Sigmoid colon (tissue), 7 donors: Measurements from ENCODE around the gene TSPAN16. TPM values are rescaled to one million over a fixed set of nuclear protein-coding genes. Genes with fewer than 3 reads are reported as not detected.

Experiments used
- DNase-seq: peaks from one replicate; pipeline ENCODE4 v3.0.0-alpha.2; 2019
- H3K27ac ChIP-seq, 4 donors: fragments of 200-600 bp; sonication (generic); one replicate each; pipeline ENCODE4 v1.5.1; 2016 to 2019; ENCODE audit warnings: mild to moderate bottlenecking in 1 of 4
- H3K27me3 ChIP-seq, 3 donors: fragments of 200-600 bp; sonication (generic); one replicate each; pipeline ENCODE4 v1.5.1; 2019; ENCODE audit warnings: mild to moderate bottlenecking in 1 of 3
- H3K36me3 ChIP-seq, 4 donors: fragments of 200-600 bp; sonication (generic); one replicate each; pipeline ENCODE4 v1.5.1; 2016 to 2019
- H3K4me1 ChIP-seq, 4 donors: fragments of 200-600 bp; sonication (generic); one replicate each; pipeline ENCODE4 v1.5.1; 2017 to 2019
- H3K4me3 ChIP-seq, 4 donors: fragments of 200-600 bp; sonication (generic); one replicate each; pipeline ENCODE4 v1.5.1; 2017 to 2019; ENCODE audit warnings: mild to moderate bottlenecking in 2 of 4, moderate library complexity in 1 of 4
- H3K9me3 ChIP-seq, 4 donors: fragments of 200-600 bp in 3 of 4; sonication (generic) in 3 of 4; one replicate each; pipeline versions ENCODE4 v1.5.1 to v1.6.1; 2013 to 2019
- CTCF ChIP-seq, 4 experiments: fragments of 450-650 bp in 3 of 4; fragments of 200-600 bp in 1 of 4; IDR thresholded peaks; one replicate each; pipeline ENCODE4 v1.5.1; 2016 to 2019; ENCODE audit warnings: antibody characterized with exemption in 4 of 4, mild to moderate bottlenecking in 3 of 4, moderate library complexity in 2 of 4
- EP300 ChIP-seq, 4 donors: sonication (generic); formaldehyde crosslinking; IDR thresholded peaks; one replicate each; pipeline ENCODE4 v1.6.1; 2017; ENCODE audit warnings: antibody characterized with exemption in 4 of 4
- POLR2A ChIP-seq, 2 donors: fragments of 450-650 bp; IDR thresholded peaks; one replicate each; pipeline ENCODE4 v1.6.1; 2016; ENCODE audit warnings: antibody characterized with exemption in 2 of 2, mild to moderate bottlenecking in 2 of 2, moderate library complexity in 2 of 2
- POLR2AphosphoS5 ChIP-seq, 4 donors: sonication (generic); formaldehyde crosslinking; IDR thresholded peaks; one replicate each; pipeline ENCODE4 v1.6.1; 2017; ENCODE audit warnings: antibody characterized with exemption in 4 of 4
- WGBS, 2 donors: extraction: QIAGEN DNeasy Blood & Tissue Kit; methylation state at CpG; one replicate each; pipeline ENCODE4 v1.1.7; 2013; 5-methylcytosine and 5-hydroxymethylcytosine counted together
- intact Hi-C: fragments of 100-400 bp; cut with DNase I; formaldehyde crosslinking; loops from one replicate; pipeline ENCODE4 v1.15.1; 2023
- polyA plus RNA-seq, 3 donors: library from polyadenylated mRNA; stranded (reverse); fragments of 200-250 nt; gene quantifications; one replicate each; pipeline ENCODE4 v1.2.3, GENCODE V29; 2013
- total RNA-seq, 4 donors: library from RNA; depleted of rRNA; stranded (reverse); fragments of >200 nt; gene quantifications; one replicate each; pipeline ENCODE4 v1.1.0, GENCODE V29; 2016
- donor health status: healthy with polysubstance abuse.
- donor health status: Bipolar disorder and iron deficiency.
- donor health status: healthy.

The TSPAN16 gene
- total and polyA plus RNA-seq, 7 donors, result 0.07 TPM; not detected in 6

- no peaks in the 10 kb centered on the region for H3K36me3 ChIP-seq
- DNase-seq, result no peak
- no peak overlapping the region for H3K4me3 ChIP-seq
- intact Hi-C loops, result no loop called here
- no peaks in the 10 kb centered on the region for H3K9me3 ChIP-seq
- no peaks in the 10 kb centered on the region for H3K27me3 ChIP-seq
- peaks cover 0 to 10% (median 9%) of the 10 kb centered on the region in 4 donors for H3K4me1 ChIP-seq
- WGBS, 2 donors, result 77 to 87% methylated on average over 5 of the region's 5 CpGs
- H3K27ac ChIP-seq, result no peak overlapping the region
- TF ChIP-seq CTCF (IDR thresholded peaks at IDR 0.05), result no peak
- TF ChIP-seq POLR2A (IDR thresholded peaks at IDR 0.05), result no peak
- no peak for TF ChIP-seq EP300 (IDR thresholded peaks at IDR 0.05)
- no peak for TF ChIP-seq POLR2AphosphoS5 (IDR thresholded peaks at IDR 0.05)
Observed at GRCh38 chr19:11273989-11274388, 22.0 kb upstream of the TSPAN16 start.

GRCh38 chr19:11274533-11275086, 21.4 kb upstream of the TSPAN16 start:
- H3K36me3 ChIP-seq, result no peaks in the 10 kb centered on the region
- H3K4me3 ChIP-seq, result no peak overlapping the region
- intact Hi-C loops, result no loop called here
- DNase-seq, result no peak
- H3K27me3 ChIP-seq, result no peaks in the 10 kb centered on the region
- no peak for TF ChIP-seq CTCF (IDR thresholded peaks at IDR 0.05)
- TF ChIP-seq POLR2A (IDR thresholded peaks at IDR 0.05), result no peak
- no peak for TF ChIP-seq POLR2AphosphoS5 (IDR thresholded peaks at IDR 0.05)
- no peak for TF ChIP-seq EP300 (IDR thresholded peaks at IDR 0.05)
- H3K4me1 ChIP-seq, result peaks cover 0 to 3% (median 3%) of the 10 kb centered on the region in 4 donors
- H3K27ac ChIP-seq, result no peak overlapping the region
- 69 to 71% methylated on average over 4 of the region's 4 CpGs for WGBS, 2 donors
- no peaks in the 10 kb centered on the region for H3K9me3 ChIP-seq

- TF ChIP-seq CTCF (IDR thresholded peaks at IDR 0.05) (no peak), POLR2A (IDR thresholded peaks at IDR 0.05) (no peak), POLR2AphosphoS5 (IDR thresholded peaks at IDR 0.05) (no peak), EP300 (IDR thresholded peaks at IDR 0.05) (no peak)
- H3K4me1 ChIP-seq, result no peaks in the 10 kb centered on the region
- H3K9me3 ChIP-seq, result no peaks in the 10 kb centered on the region
- intact Hi-C loops, result no loop called here
- DNase-seq, result no peak
- no peaks in the 10 kb centered on the region for H3K36me3 ChIP-seq
- H3K27me3 ChIP-seq, result no peaks in the 10 kb centered on the region
- 50 to 68% methylated on average over 6 of the region's 6 CpGs for WGBS, 2 donors
- H3K27ac ChIP-seq, result no peak overlapping the region
- H3K4me3 ChIP-seq, result no peak overlapping the region
Observed at GRCh38 chr19:11278670-11279069, 17.3 kb upstream of the TSPAN16 start.

GRCh38 chr19:11279505-11280236, 16.3 kb upstream of the TSPAN16 start:
- no peak for TF ChIP-seq EP300 (IDR thresholded peaks at IDR 0.05)
- no peak for TF ChIP-seq POLR2A (IDR thresholded peaks at IDR 0.05)
- TF ChIP-seq CTCF (IDR thresholded peaks at IDR 0.05), result no peak
- TF ChIP-seq POLR2AphosphoS5 (IDR thresholded peaks at IDR 0.05), result no peak
- H3K4me3 ChIP-seq, result no peak overlapping the region
- no peaks in the 10 kb centered on the region for H3K36me3 ChIP-seq
- WGBS, 2 donors, result 50 to 88% methylated on average over 5 of the region's 5 CpGs
- no peaks in the 10 kb centered on the region for H3K9me3 ChIP-seq
- intact Hi-C loops, result no loop called here
- no peak overlapping the region for H3K27ac ChIP-seq
- no peaks in the 10 kb centered on the region for H3K4me1 ChIP-seq
- H3K27me3 ChIP-seq, result no peaks in the 10 kb centered on the region
- no peak for DNase-seq
